GM04504 (cell line): ENCODE data around the gene SLC7A5.

Source experiments
- DNase-seq: peaks from one replicate; pipeline ENCODE4 v3.0.0-alpha.2; 2012; ENCODE audit warnings: low read depth

Gene SLC7A5

DNA sequence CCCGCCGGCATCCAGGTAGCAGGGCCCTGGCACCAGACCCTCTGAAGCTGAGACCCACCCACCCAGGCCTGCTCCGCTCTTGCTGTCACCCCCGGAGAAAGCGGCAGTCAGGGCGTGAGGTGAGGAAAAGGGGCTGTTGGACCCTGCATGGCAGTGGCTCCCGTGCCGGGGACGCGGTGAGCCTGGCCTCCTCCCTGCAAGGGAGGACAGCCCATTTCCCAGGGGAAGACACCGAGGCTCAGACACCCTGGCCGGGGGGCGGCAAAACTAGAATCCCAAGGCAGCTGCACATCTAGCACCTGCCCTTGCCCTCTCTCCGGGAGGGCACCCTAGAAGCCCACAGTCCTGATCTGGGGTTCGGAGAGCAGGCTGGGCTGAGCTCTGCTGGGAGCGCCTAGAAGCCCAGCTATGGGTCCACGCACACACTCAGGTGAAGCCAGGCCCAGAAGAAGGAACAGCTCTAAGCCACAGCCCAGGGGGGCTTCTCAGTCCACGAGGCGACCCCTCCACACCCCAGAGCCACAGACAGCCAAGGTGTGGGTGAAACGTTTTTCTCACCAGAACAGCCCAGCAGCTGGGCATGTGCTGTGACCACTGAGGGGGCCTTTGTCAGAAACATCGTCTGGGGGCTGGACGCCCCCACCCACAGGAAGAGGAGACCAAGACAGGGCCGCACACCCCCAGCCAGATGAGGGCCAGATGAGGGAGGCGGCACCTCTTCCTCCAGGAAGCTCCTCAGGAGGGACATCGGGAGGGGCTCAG lies 22.4 kb downstream of the SLC7A5 start:
- no peak for DNase-seq

DNA sequence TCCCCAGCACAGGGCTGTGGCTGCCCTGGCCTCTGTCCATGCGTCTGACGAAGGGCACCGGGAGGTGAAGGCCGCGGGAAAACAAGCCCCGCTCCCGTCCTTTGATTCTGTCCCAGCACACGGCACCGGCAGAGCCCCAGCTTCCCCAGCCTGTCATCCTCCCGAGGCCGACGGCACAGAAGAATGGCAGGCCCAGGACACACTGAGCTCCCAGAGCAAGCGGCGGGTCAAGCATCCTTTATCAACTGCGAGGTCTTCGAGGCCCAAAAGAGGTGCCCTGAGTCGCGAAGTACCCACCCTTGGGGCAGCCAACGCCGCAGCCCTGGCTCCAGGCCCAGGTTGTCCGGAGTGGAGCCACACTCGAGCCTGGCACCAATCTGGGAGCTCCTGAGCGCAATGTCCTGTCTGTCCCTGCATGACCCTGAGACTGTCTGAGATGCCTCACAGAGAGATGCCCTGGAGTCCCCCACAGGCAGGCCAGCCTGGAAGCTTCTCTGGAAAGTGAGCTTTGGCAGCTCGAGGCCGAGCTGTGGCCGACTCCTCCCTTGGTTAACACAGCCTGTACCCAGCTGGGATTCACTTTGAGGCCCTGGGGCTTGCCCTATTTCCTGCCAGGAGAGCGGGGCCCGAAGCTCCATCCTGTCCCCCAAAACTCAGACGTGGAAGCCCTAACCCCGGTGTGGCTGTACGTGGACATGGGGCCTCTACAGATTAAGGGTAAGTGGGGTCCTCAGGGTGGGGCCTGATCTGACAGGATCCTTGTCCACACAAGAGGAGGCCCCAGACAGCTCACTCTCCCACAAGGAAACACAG lies 23.3 kb downstream of the SLC7A5 start:
- DNase-seq = no peak

DNA sequence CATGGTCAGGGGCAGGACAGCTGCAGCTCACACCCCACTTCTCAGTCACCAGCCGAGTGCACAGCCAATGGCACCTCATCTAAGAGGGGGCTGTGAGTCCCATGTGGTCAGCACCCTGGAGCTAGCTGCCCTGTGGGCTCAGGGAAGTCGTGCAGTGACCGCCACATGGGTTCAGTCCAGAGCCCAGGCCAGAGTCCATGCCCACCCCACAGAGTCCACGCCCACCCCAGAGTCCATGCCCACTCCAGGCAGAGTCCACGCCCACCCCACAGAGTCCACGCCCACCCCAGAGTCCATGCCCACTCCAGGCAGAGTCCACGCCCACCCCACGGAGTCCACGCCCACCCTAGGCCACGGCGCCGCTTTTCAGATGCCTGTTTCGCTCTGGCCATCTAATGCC lies 24.1 kb downstream of the SLC7A5 start:
- no peak for DNase-seq

DNA sequence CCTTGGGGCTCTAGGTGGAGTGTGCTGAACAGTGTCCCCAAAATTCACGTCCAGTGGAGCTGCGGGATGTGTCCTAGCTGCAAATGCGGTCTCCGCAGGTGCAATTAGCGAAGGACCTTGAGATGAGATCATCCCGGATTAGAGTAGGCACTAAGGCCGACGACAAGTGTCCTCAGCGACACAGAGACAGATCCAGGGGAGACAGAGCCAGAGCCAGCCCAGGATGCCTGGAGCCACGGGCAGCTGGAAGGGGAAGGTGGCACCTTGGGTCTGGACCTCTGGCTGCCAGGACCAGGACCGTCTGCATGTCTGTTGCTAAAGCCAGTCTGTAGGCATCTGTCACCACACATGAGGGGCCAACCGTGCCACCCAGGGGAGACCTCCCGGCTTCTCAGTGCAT lies 24.5 kb downstream of the SLC7A5 start:
- no peak for DNase-seq

DNA sequence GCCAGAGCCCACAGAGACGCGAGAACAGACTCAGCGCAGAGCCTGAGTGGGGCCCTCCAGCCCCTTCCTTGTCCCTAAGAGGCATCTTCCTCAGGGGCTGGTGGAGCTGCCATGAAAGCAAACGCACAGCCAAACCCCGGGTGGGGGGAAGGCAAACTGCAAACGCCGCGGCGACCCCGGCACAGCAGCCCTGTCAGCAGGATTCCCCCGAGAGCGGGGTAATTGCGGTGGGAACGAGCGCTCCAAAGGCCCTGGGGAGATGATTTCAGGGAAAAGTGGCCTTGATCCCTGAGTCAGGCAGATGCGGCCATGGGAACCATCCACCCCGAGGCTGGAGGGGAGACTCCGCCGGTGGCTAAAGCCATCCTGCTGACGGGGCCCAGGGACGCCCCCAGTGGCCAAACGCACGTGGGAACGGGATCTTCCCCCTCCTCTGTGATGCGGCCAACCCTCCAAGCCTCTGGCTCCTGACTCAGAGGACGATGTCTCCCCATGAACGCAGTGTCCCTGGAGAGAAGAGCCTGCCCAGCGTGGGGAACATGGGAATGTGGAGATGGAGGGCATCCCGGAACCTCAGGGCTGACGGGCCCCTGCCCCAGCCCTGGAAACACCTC lies 25.1 kb downstream of the SLC7A5 start:
- DNase-seq = no peak

DNA sequence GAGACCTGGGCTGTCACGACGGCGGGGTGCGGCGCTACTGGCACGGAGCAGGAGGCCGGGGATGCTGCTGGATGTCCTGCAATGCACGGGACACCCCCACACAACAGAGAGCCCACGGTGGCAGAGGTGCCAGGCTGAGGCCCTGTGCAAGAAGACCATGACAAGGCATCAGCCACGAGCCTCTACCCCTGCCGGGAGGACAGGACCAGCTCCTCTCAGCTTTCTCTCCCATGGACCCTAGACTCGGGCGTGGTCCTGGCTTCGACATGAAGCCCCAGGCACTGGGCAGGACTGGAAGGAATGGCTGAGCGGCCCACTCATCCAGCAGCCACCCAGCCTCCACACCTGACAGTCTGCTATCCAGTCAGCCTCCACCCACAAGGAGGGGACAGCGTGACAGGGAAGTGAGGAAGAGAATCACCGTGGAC lies 25.6 kb downstream of the SLC7A5 start:
- no peak for DNase-seq

DNA sequence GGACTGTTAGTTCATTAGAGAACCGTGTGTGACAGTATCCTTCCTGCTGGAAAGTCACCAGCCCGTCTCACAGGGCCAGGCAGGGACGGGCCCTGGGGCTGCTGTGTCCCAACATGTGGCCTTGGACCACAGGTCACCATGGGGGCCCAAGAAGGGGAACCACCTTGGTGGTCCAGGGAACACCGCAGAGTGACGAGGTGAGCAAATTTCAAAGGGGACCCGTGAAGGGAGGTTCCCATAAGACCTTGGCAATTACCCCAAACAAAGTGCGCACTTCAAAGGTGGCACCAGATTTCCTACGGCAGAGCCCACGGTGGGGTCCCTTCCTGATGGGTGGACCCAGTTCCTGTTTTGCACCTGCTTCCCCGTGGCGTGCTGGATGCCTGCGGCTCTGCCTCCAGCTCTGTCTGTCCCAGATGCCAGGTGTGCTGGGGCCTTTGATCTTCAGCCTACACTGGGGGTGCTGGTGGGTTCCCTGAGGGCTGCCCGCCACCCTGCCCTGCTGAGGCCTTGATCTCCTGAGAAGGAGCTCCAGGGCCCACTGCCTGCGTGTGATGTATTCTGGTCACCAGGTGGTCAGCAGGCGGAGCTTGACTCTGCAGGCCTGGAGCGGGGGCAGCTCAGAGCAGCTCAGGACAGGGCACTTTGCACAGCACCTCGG lies 27.0 kb downstream of the SLC7A5 start:
- DNase-seq = no peak

DNA sequence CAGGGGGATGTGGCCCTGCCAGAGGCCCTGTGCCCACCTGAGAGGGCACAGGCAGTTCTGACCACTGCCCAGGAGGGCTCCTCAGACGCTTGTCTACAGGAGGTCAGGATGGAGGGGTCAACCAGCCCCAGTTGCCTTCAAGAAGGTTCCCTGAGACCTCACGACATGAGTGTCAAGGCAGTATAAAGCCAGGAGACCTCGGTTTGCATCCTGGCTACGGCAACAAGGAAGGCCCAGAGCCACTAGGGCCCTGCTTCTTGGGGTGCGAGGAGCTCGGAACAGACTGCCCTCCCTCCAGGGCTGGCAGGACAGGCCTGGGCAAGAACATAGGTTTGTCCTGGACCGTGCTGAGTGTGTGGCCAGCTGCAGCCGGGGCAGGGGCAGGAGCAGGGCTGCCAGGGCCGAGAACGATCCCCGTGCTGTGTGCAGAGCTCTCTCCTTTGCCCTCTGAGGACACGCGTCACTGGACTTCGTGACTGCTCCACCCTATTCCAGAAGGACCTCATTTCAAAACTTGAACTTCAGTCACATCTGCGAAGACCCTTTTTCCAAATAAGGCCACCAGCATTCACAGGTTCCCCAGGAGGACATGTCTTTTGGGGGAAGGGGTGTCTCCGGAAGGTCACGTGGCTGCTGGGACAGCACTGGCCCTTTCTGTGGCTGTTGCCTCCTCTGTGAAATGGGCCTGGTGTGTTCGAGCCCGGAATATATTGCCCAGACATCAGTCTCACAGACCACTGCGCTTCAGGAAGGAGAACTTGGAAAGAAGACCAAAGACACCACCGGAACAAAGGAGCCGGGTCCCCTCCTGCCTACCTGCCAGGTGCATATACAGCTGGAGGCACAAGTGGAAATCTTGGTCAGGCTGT lies 27.7 kb downstream of the SLC7A5 start:
- no peak for DNase-seq

DNA sequence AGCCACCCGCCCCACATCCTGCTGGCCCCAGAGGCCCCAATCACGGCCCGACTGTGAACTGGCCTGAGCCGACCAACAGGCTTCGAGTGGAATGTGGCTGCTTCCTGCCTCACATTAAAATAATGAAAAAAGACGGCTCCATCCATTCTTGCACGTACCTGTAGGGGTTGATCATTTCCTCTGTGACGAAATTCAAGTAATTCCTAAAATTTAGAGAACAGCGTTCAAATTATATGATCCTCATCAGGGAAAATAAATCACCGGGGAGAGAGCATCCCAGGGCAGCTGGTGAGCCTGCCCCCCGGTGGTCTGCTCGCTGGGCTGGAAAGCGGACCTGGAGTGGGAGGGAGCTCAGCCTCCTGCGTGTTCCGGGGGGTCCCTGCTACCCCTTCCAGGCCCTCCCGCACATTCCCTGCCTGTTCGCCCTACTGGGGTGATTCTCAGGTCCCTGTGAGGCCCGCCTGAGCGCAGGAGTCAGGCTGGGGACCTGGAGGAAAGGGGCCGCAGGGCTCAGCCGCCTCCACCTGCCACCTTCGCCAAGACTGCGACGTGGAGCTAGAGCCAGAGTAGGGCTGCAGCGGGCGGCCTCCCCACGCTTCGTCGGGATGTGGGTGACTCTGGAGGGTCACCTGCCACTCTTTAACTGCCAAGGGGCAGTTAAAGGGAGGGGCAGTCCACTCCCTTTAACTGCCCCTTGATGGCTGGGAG lies 28.9 kb downstream of the SLC7A5 start:
- DNase-seq = no peak

DNA sequence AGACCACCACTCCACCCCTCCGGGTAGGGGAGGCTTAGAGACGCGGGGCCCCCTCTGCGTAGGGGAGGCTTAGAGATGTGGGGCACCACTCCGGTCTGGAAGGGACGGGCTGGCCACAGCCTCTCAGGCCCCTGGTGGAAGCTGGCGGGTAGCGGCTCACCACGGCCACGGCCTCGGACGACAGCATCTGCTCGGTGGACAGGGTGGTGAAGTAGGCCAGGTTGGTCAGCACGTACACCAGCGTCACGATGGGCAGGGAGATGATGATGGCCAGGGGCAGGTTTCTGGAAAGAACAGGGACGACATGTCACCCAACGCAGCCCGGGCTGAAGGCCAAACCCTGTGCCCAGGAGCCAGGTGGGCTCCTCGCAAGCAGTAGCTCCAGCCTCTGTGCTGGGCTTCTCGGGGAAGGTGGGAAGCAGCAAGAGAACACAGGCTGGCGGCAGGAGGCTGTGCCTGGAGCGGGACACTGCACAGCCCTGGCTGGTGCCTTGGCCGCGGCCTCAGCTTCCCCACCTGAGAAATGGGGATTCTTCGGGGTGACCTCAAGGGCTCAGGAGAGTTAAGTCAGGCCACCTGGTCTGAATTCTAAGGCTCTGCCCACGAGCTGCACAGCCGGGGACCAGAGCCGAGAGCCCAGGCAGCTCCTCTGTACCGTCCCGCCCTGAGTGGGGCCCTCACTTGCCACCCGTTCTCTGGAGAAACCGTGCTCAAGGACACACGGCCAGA lies 29.6 kb downstream of the SLC7A5 start:
- no peak for DNase-seq

DNA sequence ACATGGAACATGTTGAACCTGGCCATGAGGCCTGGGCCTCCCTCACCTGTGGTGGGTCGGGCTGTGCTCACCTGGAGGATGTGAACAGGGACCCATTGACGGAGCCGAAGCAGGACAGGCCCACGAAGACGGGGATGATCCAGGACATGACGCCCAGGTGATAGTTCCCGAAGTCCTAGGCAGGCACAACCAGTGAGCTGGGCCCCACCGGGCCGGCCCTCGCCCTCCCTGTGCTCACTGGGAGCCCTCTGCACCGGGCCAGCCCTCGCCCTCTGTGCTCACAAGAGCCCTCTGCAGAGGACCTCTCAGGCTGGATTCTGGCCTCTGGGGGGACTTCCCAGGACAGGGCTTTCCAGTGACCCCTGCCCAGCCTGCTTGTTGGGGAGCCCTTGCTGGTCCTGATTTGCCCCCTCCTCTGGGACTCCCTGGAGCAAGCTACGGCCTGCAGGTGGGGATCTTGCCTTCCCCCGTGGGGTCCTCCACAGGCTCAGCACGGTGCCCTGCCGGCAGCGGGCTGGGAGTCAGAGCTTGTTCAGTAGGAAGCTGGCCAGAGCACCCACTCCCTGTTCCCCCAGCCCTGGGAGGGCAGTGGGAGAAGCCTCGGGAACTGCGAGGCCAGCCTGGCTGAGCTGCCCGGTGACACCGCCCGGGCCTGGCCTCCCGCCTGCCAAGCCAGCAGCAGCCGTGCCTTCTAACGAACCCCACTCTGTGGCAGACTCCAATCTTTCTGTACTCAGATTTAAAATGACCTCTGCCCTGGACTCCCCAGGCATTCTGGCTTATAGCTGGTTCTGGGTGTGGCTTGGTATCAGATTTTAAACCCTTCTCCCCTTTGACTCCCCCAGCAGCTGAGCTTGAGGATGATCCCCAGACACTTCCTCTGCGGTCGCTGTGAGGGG lies 30.4 kb downstream of the SLC7A5 start:
- DNase-seq = no peak

DNA sequence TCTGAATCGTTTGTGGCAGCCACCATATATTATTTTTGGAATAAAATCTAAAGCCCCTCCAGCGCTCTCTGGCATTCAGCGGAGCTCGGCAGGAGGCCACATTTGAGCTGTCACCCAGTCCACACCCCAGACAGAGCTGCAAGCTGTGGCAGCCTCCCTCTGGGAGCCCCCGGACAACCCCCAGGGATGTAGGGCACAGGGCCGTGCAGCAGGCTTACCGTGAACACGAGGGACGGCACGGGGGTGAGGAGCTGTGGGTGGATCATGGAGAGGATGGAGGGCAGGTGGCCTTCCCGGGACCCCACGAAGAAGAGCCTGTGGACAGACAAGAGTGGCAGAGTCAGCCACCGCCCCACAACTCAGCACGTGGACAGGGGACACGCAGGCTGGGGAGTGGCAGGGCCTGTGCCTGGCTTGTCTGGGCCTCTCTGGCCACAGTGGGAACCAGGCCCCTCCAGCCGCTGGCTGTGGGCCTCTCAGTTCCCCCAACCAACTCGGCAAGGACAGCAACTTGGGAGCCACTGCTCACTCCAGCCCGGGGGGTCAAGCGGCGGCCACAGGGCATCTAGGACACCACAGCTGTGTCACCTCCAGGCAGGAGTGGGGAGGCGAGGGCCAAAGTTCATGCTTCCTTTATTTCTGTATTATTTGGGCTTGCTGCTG lies 31.5 kb downstream of the SLC7A5 start:
- DNase-seq = no peak

DNA sequence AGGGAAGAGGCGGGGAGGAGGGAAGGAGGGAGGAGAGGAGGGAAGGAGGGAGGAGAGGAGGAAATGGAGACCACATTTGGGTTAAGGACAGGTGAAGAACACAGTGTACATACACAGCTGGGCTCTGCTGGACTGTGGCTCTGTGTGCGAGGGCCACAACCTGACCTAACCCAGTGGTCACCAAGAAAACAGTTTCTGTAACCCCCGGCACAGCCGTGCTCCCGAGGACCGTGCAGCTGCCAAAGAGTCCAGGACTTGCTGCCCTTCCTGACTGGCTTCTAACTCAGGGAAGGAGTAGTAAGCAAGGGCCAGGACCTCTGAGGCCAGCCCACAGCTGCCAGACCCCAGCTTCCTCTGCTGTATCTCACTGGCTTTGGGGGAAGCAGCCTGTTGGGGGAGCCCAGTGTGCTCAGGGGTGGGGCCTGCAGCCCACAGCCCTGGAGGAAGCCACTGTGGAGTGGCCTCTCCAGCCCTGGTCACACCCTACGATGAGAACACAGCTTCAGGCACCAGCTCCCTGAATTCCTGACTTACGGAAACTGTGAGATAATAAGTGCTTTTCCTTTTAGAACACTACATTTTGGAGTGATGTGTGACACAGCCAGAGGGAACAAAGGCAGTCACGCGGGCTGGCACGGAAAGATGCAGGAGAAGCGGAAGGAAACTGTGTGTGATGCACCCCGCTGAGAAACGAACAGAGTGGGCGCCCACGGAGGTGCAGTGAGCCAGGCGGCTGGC lies 32.3 kb downstream of the SLC7A5 start:
- no peak for DNase-seq

DNA sequence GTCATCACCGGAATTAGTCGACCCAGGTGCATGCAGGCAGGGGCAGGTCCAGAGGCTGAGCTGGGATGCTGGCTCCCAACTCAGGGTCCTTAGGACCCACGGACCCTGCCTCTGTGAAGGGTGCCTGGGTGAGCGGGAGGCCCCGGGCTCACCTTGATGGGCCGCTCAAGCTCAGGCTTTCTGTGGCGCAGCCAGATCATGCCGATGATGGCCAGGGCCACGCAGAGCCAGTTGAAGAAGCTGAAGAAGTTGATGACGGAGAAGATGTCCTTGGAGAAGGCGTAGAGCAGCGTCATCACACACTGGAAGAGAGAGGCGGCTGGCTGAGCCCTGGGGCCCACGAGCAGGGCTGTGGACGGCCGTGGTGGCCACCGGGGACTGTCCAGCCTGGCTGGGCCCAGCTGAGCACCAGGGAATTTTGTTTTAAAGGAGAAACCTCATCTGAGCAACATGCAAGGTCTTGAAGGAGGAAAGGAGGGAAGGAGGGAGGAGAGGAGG lies 32.9 kb downstream of the SLC7A5 start:
- no peak for DNase-seq

DNA sequence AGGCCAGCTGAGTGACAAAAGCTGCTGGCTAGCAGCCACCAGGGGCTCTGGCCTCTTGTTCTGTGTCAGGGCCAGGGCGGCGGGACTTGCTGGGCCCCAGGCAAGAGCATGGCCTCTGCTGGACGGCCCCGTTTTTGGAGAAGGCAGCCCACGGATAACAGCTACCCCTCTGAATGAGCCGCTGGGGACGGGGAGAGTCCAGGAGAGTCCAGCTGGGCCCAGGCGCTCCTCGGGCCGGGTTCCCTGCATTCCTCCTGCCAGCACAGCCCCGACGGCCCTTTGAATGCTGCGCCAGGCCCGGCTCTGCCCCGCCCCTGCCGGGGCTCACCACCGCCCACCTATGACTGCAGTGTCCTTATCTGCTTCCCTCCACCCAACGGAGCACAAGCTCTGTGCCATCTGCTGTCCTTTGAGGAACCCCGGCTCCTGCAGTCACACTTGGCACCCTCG lies 33.4 kb downstream of the SLC7A5 start:
- DNase-seq = no peak

DNA sequence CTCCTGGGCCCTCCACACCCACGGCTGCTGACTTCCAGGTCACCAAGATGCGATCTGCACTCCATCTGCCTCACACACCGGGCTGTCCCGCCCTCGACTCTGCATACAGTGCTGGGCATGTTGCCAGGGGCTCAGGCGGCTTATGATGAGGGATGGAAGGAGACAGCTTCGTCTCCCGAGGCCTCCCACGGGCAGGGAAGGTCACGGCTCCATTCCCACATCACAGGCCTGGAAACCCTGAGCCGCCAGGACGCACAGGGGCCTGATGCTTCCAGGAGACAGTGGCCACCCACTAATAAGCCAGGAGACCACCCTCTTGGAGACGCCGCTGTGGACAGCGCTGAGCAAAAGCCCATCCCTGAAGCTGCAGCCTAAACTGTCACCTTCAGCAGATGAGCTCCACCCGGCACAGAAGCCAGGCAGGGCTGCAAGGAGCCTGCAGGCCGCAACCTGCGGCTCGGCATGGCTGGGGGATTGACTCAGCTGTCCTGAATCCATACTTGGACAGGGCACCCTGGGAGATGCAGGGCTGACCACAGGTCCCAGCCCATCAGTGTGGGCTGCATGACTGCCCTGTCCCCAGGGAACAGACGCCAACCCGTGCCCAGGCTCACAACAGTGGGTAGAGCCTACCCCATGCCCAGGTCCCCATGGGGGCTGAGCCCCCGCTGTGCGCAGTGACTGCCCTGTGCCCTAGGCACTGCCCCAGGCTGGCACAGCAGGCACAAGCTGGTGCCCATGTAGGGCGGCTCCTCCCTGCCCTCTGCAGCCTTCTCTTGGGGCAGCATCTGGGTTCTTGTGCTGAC lies 34.4 kb downstream of the SLC7A5 start:
- DNase-seq = no peak
